ENCODE measurements around the gene CYP26C1.

The CYP26C1 gene

GRCh38 chr10:93065675-93066543, 5.3 kb downstream of the CYP26C1 start:
- TF ChIP-seq ZFX (IDR thresholded peaks at IDR 0.05) = no peak
- TF ChIP-seq, protein P1, sequence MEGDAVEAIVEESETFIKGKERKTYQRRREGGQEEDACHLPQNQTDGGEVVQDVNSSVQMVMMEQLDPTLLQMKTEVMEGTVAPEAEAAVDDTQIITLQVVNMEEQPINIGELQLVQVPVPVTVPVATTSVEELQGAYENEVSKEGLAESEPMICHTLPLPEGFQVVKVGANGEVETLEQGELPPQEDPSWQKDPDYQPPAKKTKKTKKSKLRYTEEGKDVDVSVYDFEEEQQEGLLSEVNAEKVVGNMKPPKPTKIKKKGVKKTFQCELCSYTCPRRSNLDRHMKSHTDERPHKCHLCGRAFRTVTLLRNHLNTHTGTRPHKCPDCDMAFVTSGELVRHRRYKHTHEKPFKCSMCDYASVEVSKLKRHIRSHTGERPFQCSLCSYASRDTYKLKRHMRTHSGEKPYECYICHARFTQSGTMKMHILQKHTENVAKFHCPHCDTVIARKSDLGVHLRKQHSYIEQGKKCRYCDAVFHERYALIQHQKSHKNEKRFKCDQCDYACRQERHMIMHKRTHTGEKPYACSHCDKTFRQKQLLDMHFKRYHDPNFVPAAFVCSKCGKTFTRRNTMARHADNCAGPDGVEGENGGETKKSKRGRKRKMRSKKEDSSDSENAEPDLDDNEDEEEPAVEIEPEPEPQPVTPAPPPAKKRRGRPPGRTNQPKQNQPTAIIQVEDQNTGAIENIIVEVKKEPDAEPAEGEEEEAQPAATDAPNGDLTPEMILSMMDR (conservative IDR thresholded peaks at IDR 0.05) = no peak
- H3K27ac ChIP-seq = no peak overlapping the region

- no peak overlapping the region for H3K27ac ChIP-seq
- TF ChIP-seq, protein P1 (conservative IDR thresholded peaks at IDR 0.05) = no peak
- TF ChIP-seq ZFX (IDR thresholded peaks at IDR 0.05) = no peak
Observed at GRCh38 chr10:93066544-93066913, 5.9 kb downstream of the CYP26C1 start.

DNA sequence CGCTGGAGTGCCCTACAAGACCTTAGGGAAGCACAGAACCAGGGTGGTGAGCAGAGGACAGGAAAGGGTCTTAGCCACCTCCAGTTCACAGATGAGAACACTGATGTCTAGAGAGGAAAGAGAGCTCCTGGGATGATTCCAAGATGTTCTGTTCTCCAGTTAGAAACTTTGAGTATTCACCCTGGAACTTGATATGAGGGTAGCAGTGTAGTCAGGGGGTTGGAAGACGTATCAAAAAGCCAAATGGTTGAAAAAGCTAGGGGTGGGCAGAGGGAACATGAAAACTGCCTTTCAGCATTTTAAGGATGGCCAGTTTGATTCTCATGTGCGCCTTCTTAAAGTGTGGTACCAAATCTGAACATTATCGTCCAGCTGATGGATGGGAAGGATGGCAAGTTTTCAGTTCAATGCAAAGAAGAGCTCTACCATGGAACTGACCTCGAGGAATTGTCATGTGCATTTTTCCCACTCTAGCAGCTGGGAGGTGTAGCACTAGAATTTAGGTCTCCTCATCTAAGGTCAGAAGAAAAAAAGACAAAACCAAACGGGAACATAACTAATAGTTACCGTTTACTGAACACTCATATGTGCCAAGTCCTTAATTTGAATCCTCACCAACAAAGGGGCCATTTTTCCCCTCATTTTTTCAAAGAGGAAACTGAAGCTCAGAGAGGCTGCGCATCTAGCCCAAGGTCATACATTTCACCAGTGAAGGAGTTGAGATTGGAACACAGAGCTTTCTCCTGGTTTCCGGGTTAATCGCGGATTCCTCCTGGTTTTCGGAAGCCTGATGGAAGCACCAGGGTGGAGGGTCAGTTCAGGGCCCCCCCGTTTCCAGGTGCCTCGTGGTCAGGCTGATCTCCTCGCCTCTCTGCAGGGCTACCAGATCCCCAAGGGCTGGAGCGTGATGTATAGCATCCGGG, 7.1 kb downstream of the CYP26C1 start:
- TF ChIP-seq, protein P1 (conservative IDR thresholded peaks at IDR 0.05) = no peak
- no peak for TF ChIP-seq ZFX (IDR thresholded peaks at IDR 0.05)

DNA sequence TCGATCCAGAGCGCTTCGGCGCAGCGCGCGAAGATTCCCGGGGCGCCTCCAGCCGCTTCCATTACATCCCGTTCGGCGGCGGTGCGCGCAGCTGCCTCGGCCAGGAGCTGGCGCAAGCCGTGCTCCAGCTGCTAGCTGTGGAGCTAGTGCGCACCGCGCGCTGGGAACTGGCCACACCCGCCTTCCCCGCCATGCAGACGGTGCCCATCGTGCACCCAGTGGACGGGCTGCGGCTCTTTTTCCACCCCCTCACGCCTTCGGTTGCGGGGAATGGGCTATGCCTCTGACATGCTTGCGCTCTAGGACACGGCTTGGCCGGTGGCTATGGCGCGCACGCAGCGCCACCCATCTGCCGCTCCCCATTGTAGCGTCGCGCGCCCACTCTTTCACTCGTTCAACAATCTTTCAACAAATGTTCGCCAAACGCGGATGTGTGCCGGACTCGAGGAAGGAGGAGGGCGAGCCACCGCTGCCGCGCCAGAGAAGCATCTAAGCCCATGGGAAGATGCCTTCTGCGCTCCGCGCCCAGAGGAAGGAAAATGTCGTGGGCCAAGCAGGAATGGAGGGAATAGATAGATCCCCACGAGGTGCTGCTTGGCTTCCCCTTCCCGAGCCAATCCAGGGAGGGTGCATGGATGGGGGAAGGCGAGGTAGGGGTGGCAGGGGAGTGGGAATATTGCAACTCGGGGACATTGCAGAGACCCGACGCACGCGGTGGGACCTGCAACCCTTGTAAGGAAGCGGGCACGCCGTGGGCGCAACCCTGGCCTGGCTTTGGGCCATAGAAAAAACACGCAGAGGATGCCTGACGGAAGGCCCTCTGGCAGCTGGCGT, 8.0 kb downstream of the CYP26C1 start:
- TF ChIP-seq ZFX (IDR thresholded peaks at IDR 0.05) = no peak
- TF ChIP-seq, protein P1 (conservative IDR thresholded peaks at IDR 0.05) = no peak
- no peak overlapping the region for H3K27ac ChIP-seq

More for the DNA sequence above, 7.1 kb downstream of the CYP26C1 start:
- no peak overlapping the region for H3K27ac ChIP-seq

- H3K27ac ChIP-seq = no peak overlapping the region
- TF ChIP-seq, protein P1 (conservative IDR thresholded peaks at IDR 0.05) = no peak
- no peak for TF ChIP-seq ZFX (IDR thresholded peaks at IDR 0.05)
Observed at GRCh38 chr10:93069245-93069561, 8.6 kb downstream of the CYP26C1 start.

DNA sequence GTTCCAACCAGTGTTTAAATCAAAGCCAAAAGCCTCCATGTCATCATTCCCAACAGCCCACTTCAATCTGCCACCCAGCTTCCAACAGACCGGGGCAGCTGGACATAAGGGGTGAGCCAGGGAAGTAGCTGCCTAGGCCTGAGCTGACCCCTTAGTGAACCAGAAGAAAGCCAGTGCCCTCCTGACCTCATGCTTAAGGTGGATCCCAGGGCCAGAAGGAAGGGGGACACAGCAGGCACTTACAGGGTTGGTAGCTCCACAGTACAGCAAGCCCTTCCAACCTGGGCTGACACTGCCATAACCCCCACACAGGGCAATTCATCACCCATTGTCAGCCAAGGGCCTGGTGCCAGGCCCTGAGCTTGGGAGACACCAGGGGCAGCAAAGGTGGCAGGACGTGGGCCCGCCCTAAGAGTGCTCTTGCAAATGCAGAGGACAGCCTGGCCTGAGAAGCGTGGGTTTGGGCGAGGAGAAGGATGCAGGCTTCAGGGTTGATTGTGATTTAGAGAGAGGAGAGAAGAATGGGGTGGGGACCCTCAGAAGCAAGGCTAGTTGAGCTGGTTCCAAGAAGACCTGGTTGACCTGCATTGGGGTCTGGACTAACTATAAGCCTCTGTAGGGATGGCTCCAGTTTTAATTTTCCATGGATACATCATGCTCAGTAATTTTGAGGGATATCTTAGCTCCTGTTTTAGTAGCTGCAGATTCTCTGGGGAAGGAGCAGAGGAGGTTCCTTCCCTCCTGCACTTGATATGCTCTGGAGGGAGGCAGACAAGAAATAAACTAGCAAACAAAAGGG, 10.0 kb downstream of the CYP26C1 start:
- H3K27ac ChIP-seq = no peak overlapping the region

DNA sequence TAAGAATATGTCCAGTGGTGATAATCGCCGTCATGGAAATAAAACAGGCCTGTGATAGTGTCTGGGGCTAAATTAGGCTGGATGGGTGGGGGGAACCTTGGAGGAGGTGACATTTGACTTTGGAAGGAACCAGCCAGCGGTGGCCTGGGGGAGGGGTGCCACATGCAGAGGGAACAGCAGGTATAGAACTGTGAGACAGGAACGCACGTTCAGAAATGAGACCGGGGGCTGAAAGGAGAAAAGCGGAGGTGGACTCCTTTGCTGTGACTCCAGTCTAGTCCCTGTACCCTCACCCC, 10.5 kb downstream of the CYP26C1 start:
- TF ChIP-seq, protein P1 (conservative IDR thresholded peaks at IDR 0.05) = no peak
- TF ChIP-seq ZFX (IDR thresholded peaks at IDR 0.05) = no peak
- H3K27ac ChIP-seq = no peak overlapping the region

More for the DNA sequence above, 10.0 kb downstream of the CYP26C1 start:
- TF ChIP-seq ZFX (IDR thresholded peaks at IDR 0.05) = no peak

All from C4-2B (cell line).